Fibroblast of mammary gland (primary cell): ENCODE data around the gene AATK.

Source experiments
- DNase-seq: peaks from one replicate; pipeline ENCODE4 v3.0.0-alpha.2; 2010; ENCODE audit warnings: low read depth
- H3K4me3 ChIP-seq: 2 replicates; pipeline ENCODE4 v1.5.1; 2011; ENCODE audit warnings: low read depth, mild to moderate bottlenecking, low read length, moderate library complexity; ENCODE audit not compliant: control insufficient read depth
- CTCF ChIP-seq: conservative IDR thresholded peaks from 2 replicates; pipeline ENCODE4 v1.5.1; 2011; ENCODE audit warnings: low read depth, low read length, inconsistent platforms; ENCODE audit not compliant: control insufficient read depth, insufficient read depth

The AATK gene

GRCh38 chr17:81182596-81182995, 16.6 kb upstream of the AATK start:
- no peak for TF ChIP-seq CTCF
- no peak overlapping the region for H3K4me3 ChIP-seq
- DNase-seq = no peak

GRCh38 chr17:81181811-81182185, 15.8 kb upstream of the AATK start:
- no peak for TF ChIP-seq CTCF
- no peak for DNase-seq
- H3K4me3 ChIP-seq = no peak overlapping the region

GRCh38 chr17:81180836-81181810, 15.1 kb upstream of the AATK start:
- no peak for DNase-seq
- H3K4me3 ChIP-seq = no peak overlapping the region
- TF ChIP-seq CTCF = no peak

- H3K4me3 ChIP-seq = no peak overlapping the region
- DNase-seq = no peak
- TF ChIP-seq CTCF = no peak
Observed at GRCh38 chr17:81179861-81180260, 13.8 kb upstream of the AATK start.

- TF ChIP-seq CTCF = no peak
- H3K4me3 ChIP-seq = no peak overlapping the region
- no peak for DNase-seq
Observed at GRCh38 chr17:81179220-81179619, 13.2 kb upstream of the AATK start.

- no peak overlapping the region for H3K4me3 ChIP-seq
- no peak for DNase-seq
- TF ChIP-seq CTCF = no peak
Observed at GRCh38 chr17:81178136-81179091, 12.4 kb upstream of the AATK start.
